Measurements from ENCODE around the gene YY1. TPM values are rescaled to one million over a fixed set of nuclear protein-coding genes. Genes with fewer than 3 reads are reported as not detected.

The YY1 gene
- polyA plus RNA-seq (2013, experiment 1 of 2): 111 TPM
- polyA plus RNA-seq (2013, experiment 2 of 2): 112 TPM

- Histone ChIP-seq H3K4me2 (ENCODE audit: low read length, poor library complexity, severe bottlenecking) (peak within 1 kb of the TSS; percentile 88), H3K36me3 (ENCODE audit: control insufficient read depth in 1 of 2, insufficient read depth in 2 of 2, low read depth in 1 of 2, low read length in 2 of 2) (peaks cover 0 to 8% of the 10 kb centered on the region in 2 experiments), H2BK15ac (ENCODE audit: low read depth, poor library complexity, severe bottlenecking) (peak within 1 kb of the TSS; percentile 82), H2AFZ (ENCODE audit: low read depth, low read length) (peak within 1 kb of the TSS; percentile 87), H3K9me3 (ENCODE audit: control insufficient read depth, low read length) (no peaks in the 10 kb centered on the region), H3K4me3 (ENCODE audit: insufficient read depth in 1 of 2, low read depth in 1 of 2, low read length in 2 of 2) (peak within 1 kb of the TSS; percentile 91 to 100), H3K23ac (ENCODE audit: low read length in 2 of 2) (peak within 1 kb of the TSS; percentile 79 to 100), H3K18ac (ENCODE audit: low read depth in 1 of 2, low read length in 2 of 2) (peak within 1 kb of the TSS; percentile 99), H3K27me3 (ENCODE audit: control insufficient read depth in 1 of 2, insufficient read depth in 1 of 2, low read length in 2 of 2) (no peaks in the 10 kb centered on the region), H2AK5ac (ENCODE audit: low read length, severe bottlenecking) (peak within 1 kb of the TSS; percentile 49), H3K14ac (ENCODE audit: low read length in 2 of 2) (peak within 1 kb of the TSS in 1 of 2 experiments; percentile 98), H4K8ac (ENCODE audit: low read length) (peak within 1 kb of the TSS; percentile 91), H2BK12ac (ENCODE audit: low read length in 2 of 2) (peak within 1 kb of the TSS; percentile 5 to 92), H3K27ac (ENCODE audit: low read length, poor library complexity, severe bottlenecking) (peak within 1 kb of the TSS; percentile 87), H4K91ac (ENCODE audit: low read length) (peak within 1 kb of the TSS; percentile 99), H3K4ac (ENCODE audit: low read depth in 1 of 2, low read length in 2 of 2) (peak within 1 kb of the TSS; percentile 95 to 100), H2BK120ac (ENCODE audit: low read depth, low read length) (peak within 1 kb of the TSS; percentile 99), H2BK5ac (ENCODE audit: low read depth, low read length, poor library complexity, severe bottlenecking) (peak within 1 kb of the TSS; percentile 93), H3K9ac (ENCODE audit: low read length) (peak within 1 kb of the TSS; percentile 97), H3K4me1 (ENCODE audit: control insufficient read depth, insufficient read depth, low read depth, low read length) (peaks cover 7% of the 10 kb centered on the region), H3K79me1 (replicated peaks; ENCODE audit: low read length, poor library complexity, severe bottlenecking) (no peaks in the 10 kb centered on the region)
- DNase-seq: peak; percentile 97
- under 1% methylated on average over 41 of the region's 125 CpGs for WGBS
Observed at GRCh38 chr14:100238419-100239210, at the start of gene YY1. TSS of gene YY1 (plus strand) at chr14:100239144. CDS start at chr14:100239245, 101 bp downstream.

- H3K9me3 ChIP-seq (ENCODE audit: control insufficient read depth, low read length): no peaks in the 10 kb centered on the region
- no peaks in the 10 kb centered on the region for H3K27me3 ChIP-seq (ENCODE audit: control insufficient read depth in 1 of 2, insufficient read depth in 1 of 2, low read length in 2 of 2)
- DNase-seq: no peak
- H3K27ac ChIP-seq (ENCODE audit: low read length, poor library complexity, severe bottlenecking): no peak overlapping the region
- no peak overlapping the region for H4K91ac ChIP-seq (ENCODE audit: low read length)
- peaks cover 10% of the 10 kb centered on the region for H3K4me1 ChIP-seq (ENCODE audit: control insufficient read depth, insufficient read depth, low read depth, low read length)
- no peak overlapping the region for H2BK120ac ChIP-seq (ENCODE audit: low read depth, low read length)
- H3K36me3 ChIP-seq (ENCODE audit: control insufficient read depth in 1 of 2, insufficient read depth in 2 of 2, low read depth in 1 of 2, low read length in 2 of 2): no peaks in the 10 kb centered on the region
- H4K8ac ChIP-seq (ENCODE audit: low read length): no peak overlapping the region
- no peak overlapping the region for H3K4me2 ChIP-seq (ENCODE audit: low read length, poor library complexity, severe bottlenecking)
- H3K18ac ChIP-seq (ENCODE audit: low read depth in 1 of 2, low read length in 2 of 2): no peak overlapping the region
- no peak overlapping the region for H2AK5ac ChIP-seq (ENCODE audit: low read length, severe bottlenecking)
- no peak overlapping the region for H3K9ac ChIP-seq (ENCODE audit: low read length)
- H3K14ac ChIP-seq (ENCODE audit: low read length in 2 of 2): no peak overlapping the region
- no peak overlapping the region for H2BK12ac ChIP-seq (ENCODE audit: low read length in 2 of 2)
- H3K4ac ChIP-seq (ENCODE audit: low read depth in 1 of 2, low read length in 2 of 2): no peak overlapping the region
- WGBS: 99% methylated on average over 1 of the region's 1 CpG
- no peak overlapping the region for H2BK15ac ChIP-seq (ENCODE audit: low read depth, poor library complexity, severe bottlenecking)
- no peaks in the 10 kb centered on the region for H3K79me1 ChIP-seq (replicated peaks; ENCODE audit: low read length, poor library complexity, severe bottlenecking)
- H3K4me3 ChIP-seq (ENCODE audit: insufficient read depth in 1 of 2, low read depth in 1 of 2, low read length in 2 of 2): no peak overlapping the region
- no peak overlapping the region for H2BK5ac ChIP-seq (ENCODE audit: low read depth, low read length, poor library complexity, severe bottlenecking)
- H3K23ac ChIP-seq (ENCODE audit: low read length in 2 of 2): no peak overlapping the region
- H2AFZ ChIP-seq (ENCODE audit: low read depth, low read length): no peak overlapping the region
Observed at GRCh38 chr14:100190126-100190525, 48.8 kb upstream of the YY1 start.

- Histone ChIP-seq H3K79me1 (replicated peaks; ENCODE audit: low read length, poor library complexity, severe bottlenecking) (no peaks in the 10 kb centered on the region), H2BK5ac (ENCODE audit: low read depth, low read length, poor library complexity, severe bottlenecking) (no peak overlapping the region), H2BK15ac (ENCODE audit: low read depth, poor library complexity, severe bottlenecking) (no peak overlapping the region), H3K4me1 (ENCODE audit: control insufficient read depth, insufficient read depth, low read depth, low read length) (peaks cover 10% of the 10 kb centered on the region), H2AFZ (ENCODE audit: low read depth, low read length) (no peak overlapping the region), H3K36me3 (ENCODE audit: control insufficient read depth in 1 of 2, insufficient read depth in 2 of 2, low read depth in 1 of 2, low read length in 2 of 2) (no peaks in the 10 kb centered on the region), H3K23ac (ENCODE audit: low read length in 2 of 2) (no peak overlapping the region), H3K4me2 (ENCODE audit: low read length, poor library complexity, severe bottlenecking) (no peak overlapping the region), H3K4me3 (ENCODE audit: insufficient read depth in 1 of 2, low read depth in 1 of 2, low read length in 2 of 2) (peak overlapping the region in 1 of 2 experiments; percentile 79), H4K8ac (ENCODE audit: low read length) (no peak overlapping the region), H3K9me3 (ENCODE audit: control insufficient read depth, low read length) (no peaks in the 10 kb centered on the region), H3K27ac (ENCODE audit: low read length, poor library complexity, severe bottlenecking) (no peak overlapping the region), H3K27me3 (ENCODE audit: control insufficient read depth in 1 of 2, insufficient read depth in 1 of 2, low read length in 2 of 2) (no peaks in the 10 kb centered on the region), H4K91ac (ENCODE audit: low read length) (no peak overlapping the region), H2BK120ac (ENCODE audit: low read depth, low read length) (peak overlapping the region; percentile 52), H3K18ac (ENCODE audit: low read depth in 1 of 2, low read length in 2 of 2) (no peak overlapping the region), H2AK5ac (ENCODE audit: low read length, severe bottlenecking) (no peak overlapping the region), H3K4ac (ENCODE audit: low read depth in 1 of 2, low read length in 2 of 2) (no peak overlapping the region), H2BK12ac (ENCODE audit: low read length in 2 of 2) (no peak overlapping the region), H3K14ac (ENCODE audit: low read length in 2 of 2) (no peak overlapping the region), H3K9ac (ENCODE audit: low read length) (peak overlapping the region; percentile 90)
- no peak for DNase-seq
- 95% methylated on average over 11 of the region's 14 CpGs for WGBS
Observed at GRCh38 chr14:100191584-100192249, 47.2 kb upstream of the YY1 start.

GRCh38 chr14:100192250-100192671 lies 46.7 kb upstream of the YY1 start:
- Histone ChIP-seq H3K27me3 (ENCODE audit: control insufficient read depth in 1 of 2, insufficient read depth in 1 of 2, low read length in 2 of 2) (no peaks in the 10 kb centered on the region), H3K4ac (ENCODE audit: low read depth in 1 of 2, low read length in 2 of 2) (peak overlapping the region; percentile 86 to 93), H4K91ac (ENCODE audit: low read length) (peak overlapping the region; percentile 96), H3K23ac (ENCODE audit: low read length in 2 of 2) (no peak overlapping the region), H3K9ac (ENCODE audit: low read length) (peak overlapping the region; percentile 90), H3K36me3 (ENCODE audit: control insufficient read depth in 1 of 2, insufficient read depth in 2 of 2, low read depth in 1 of 2, low read length in 2 of 2) (no peaks in the 10 kb centered on the region), H3K18ac (ENCODE audit: low read depth in 1 of 2, low read length in 2 of 2) (peak overlapping the region; percentile 93 to 98), H3K4me2 (ENCODE audit: low read length, poor library complexity, severe bottlenecking) (peak overlapping the region; percentile 75), H2BK120ac (ENCODE audit: low read depth, low read length) (peak overlapping the region; percentile 52), H3K14ac (ENCODE audit: low read length in 2 of 2) (peak overlapping the region in 1 of 2 experiments; percentile 69), H2BK5ac (ENCODE audit: low read depth, low read length, poor library complexity, severe bottlenecking) (no peak overlapping the region), H3K4me1 (ENCODE audit: control insufficient read depth, insufficient read depth, low read depth, low read length) (peaks cover 10% of the 10 kb centered on the region), H2BK15ac (ENCODE audit: low read depth, poor library complexity, severe bottlenecking) (peak overlapping the region; percentile 77), H3K4me3 (ENCODE audit: insufficient read depth in 1 of 2, low read depth in 1 of 2, low read length in 2 of 2) (peak overlapping the region in 1 of 2 experiments; percentile 79), H4K8ac (ENCODE audit: low read length) (peak overlapping the region; percentile 99), H3K27ac (ENCODE audit: low read length, poor library complexity, severe bottlenecking) (peak overlapping the region; percentile 30), H2AK5ac (ENCODE audit: low read length, severe bottlenecking) (peak overlapping the region; percentile 57), H2AFZ (ENCODE audit: low read depth, low read length) (peak overlapping the region; percentile 87), H3K9me3 (ENCODE audit: control insufficient read depth, low read length) (no peaks in the 10 kb centered on the region), H2BK12ac (ENCODE audit: low read length in 2 of 2) (no peak overlapping the region), H3K79me1 (replicated peaks; ENCODE audit: low read length, poor library complexity, severe bottlenecking) (no peaks in the 10 kb centered on the region)
- DNase-seq: no peak
- WGBS: 92% methylated on average over 21 of the region's 21 CpGs

All from mesenchymal stem cell (in vitro differentiated cells and primary cell).